DOHH2 (cell line): ENCODE data around the gene SHMT2.

ENCODE experiments used
- H3F3A ChIP-seq: fragments of 200-600 bp; sonication (generic), shearing (Covaris generic); 2 replicates; pipeline ENCODE4 v1.6.0; 2016; ENCODE audit warnings: antibody characterized with exemption, mild to moderate bottlenecking; ENCODE audit not compliant: control insufficient read depth, insufficient read depth
- H3K27ac ChIP-seq: fragments of 200-600 bp; sonication (generic); 2 replicates; pipeline ENCODE4 v1.5.1; 2014; ENCODE audit warnings: low read depth, mild to moderate bottlenecking, low read length, moderate library complexity
- H3K27me3 ChIP-seq: fragments of 200-600 bp; sonication (generic); 2 replicates; pipeline ENCODE4 v1.6.1; 2014; ENCODE audit warnings: mild to moderate bottlenecking, low read length, mixed read lengths; ENCODE audit not compliant: control insufficient read depth
- H3K36me3 ChIP-seq: fragments of 200-600 bp; sonication (generic); 2 replicates; pipeline ENCODE4 v1.6.1; 2014; ENCODE audit warnings: mild to moderate bottlenecking, low read length, moderate library complexity, mixed read lengths; ENCODE audit not compliant: control insufficient read depth
- H3K4me1 ChIP-seq: fragments of 200-600 bp; sonication (generic); 2 replicates; pipeline ENCODE4 v1.6.1; 2014; ENCODE audit warnings: mild to moderate bottlenecking, low read length, mixed read lengths; ENCODE audit not compliant: control insufficient read depth
- H3K4me2 ChIP-seq: fragments of 200-600 bp; sonication (generic); 2 replicates; pipeline ENCODE4 v1.6.0; 2014; ENCODE audit warnings: mild to moderate bottlenecking, low read length, moderate library complexity
- H3K4me3 ChIP-seq: fragments of 200-600 bp; sonication (generic); 2 replicates; pipeline ENCODE4 v1.5.1; 2014; ENCODE audit warnings: mild to moderate bottlenecking, low read length, mixed read lengths
- H3K79me2 ChIP-seq: fragments of 200-600 bp; sonication (generic); 2 replicates; pipeline ENCODE4 v1.6.1; 2014; ENCODE audit warnings: mild to moderate bottlenecking, low read length, mixed read lengths; ENCODE audit not compliant: control insufficient read depth
- H3K9me2 ChIP-seq: fragments of 200-600 bp; sonication (generic); replicated peaks from 2 replicates; pipeline ENCODE4 v1.6.1; 2014; ENCODE audit warnings: mild to moderate bottlenecking, low read length, mixed read lengths; ENCODE audit not compliant: control insufficient read depth
- H3K9me3 ChIP-seq: fragments of 200-600 bp; sonication (generic); 2 replicates; pipeline ENCODE4 v1.6.1; 2014; ENCODE audit warnings: antibody characterized with exemption, low read length, mixed read lengths; ENCODE audit not compliant: control insufficient read depth, insufficient read depth
- H4K20me1 ChIP-seq: fragments of 200-600 bp; sonication (generic); 2 replicates; pipeline ENCODE4 v1.6.0; 2014; ENCODE audit warnings: low read depth, mild to moderate bottlenecking, antibody characterized with exemption, low read length, moderate library complexity; ENCODE audit not compliant: control insufficient read depth, insufficient read depth
- CTCF ChIP-seq: fragments of 200-600 bp; sonication (generic); IDR thresholded peaks from one replicate; pipeline ENCODE4 v1.5.1; 2014; ENCODE audit warnings: antibody characterized with exemption, mild to moderate bottlenecking, low read depth, low read length; ENCODE audit not compliant: poor library complexity, severe bottlenecking
- EZH2phosphoT487 ChIP-seq: fragments of 200-600 bp; sonication (generic); IDR thresholded peaks from 2 replicates; pipeline ENCODE4 v1.6.1; 2017; ENCODE audit warnings: borderline replicate concordance, mild to moderate bottlenecking, antibody characterized with exemption, low read length, moderate library complexity, mixed read lengths

The SHMT2 gene

GRCh38 chr12:57262126-57262822 is 32.8 kb downstream of the SHMT2 start:
- H3K9me3 ChIP-seq: no peaks in the 10 kb centered on the region
- no peaks in the 10 kb centered on the region for H3K9me2 ChIP-seq
- H3K27me3 ChIP-seq: no peaks in the 10 kb centered on the region
- H3K36me3 ChIP-seq: peaks cover 36% of the 10 kb centered on the region
- TF ChIP-seq CTCF (no peak), EZH2phosphoT487 (no peak)
- H4K20me1 ChIP-seq: no peaks in the 10 kb centered on the region
- H3K4me1 ChIP-seq: peaks cover 7% of the 10 kb centered on the region
- H3K79me2 ChIP-seq: no peaks in the 10 kb centered on the region
- no peak overlapping the region for H3K4me3 ChIP-seq
- no peak overlapping the region for H3K27ac ChIP-seq
- no peak overlapping the region for H3K4me2 ChIP-seq
- H3F3A ChIP-seq: peaks cover 4% of the 10 kb centered on the region; the same call in 1 of the 2 replicates

- Histone ChIP-seq H3K36me3 (peaks cover 32% of the 10 kb centered on the region), H3K4me3 (no peak overlapping the region), H3K4me1 (peaks cover 7% of the 10 kb centered on the region), H3K79me2 (no peaks in the 10 kb centered on the region), H3K4me2 (no peak overlapping the region), H3F3A (peaks cover 4% of the 10 kb centered on the region; the same call in 1 of the 2 replicates), H4K20me1 (no peaks in the 10 kb centered on the region), H3K9me3 (no peaks in the 10 kb centered on the region), H3K27ac (no peak overlapping the region), H3K27me3 (no peaks in the 10 kb centered on the region), H3K9me2 (no peaks in the 10 kb centered on the region)
- TF ChIP-seq EZH2phosphoT487: no peak
Observed at GRCh38 chr12:57263096-57263495, 33.6 kb downstream of the SHMT2 start.

GRCh38 chr12:57266681-57267080 is 37.2 kb downstream of the SHMT2 start:
- Histone ChIP-seq H3K4me2 (no peak overlapping the region), H3K4me1 (peaks cover 7% of the 10 kb centered on the region), H3K9me2 (no peaks in the 10 kb centered on the region), H4K20me1 (no peaks in the 10 kb centered on the region), H3F3A (peaks cover 4% of the 10 kb centered on the region; the same call in 1 of the 2 replicates), H3K4me3 (no peak overlapping the region), H3K36me3 (peaks cover 43% of the 10 kb centered on the region), H3K27me3 (no peaks in the 10 kb centered on the region), H3K9me3 (no peaks in the 10 kb centered on the region), H3K79me2 (no peaks in the 10 kb centered on the region), H3K27ac (no peak overlapping the region)
- no peak for TF ChIP-seq EZH2phosphoT487
- no peak for TF ChIP-seq CTCF

GRCh38 chr12:57268264-57268663 is 38.8 kb downstream of the SHMT2 start:
- Histone ChIP-seq H3K36me3 (peaks cover 47% of the 10 kb centered on the region), H3K79me2 (no peaks in the 10 kb centered on the region), H3K4me3 (no peak overlapping the region), H3K4me2 (no peak overlapping the region), H3K4me1 (peaks cover 7% of the 10 kb centered on the region), H3K9me3 (no peaks in the 10 kb centered on the region), H3F3A (peaks cover 4% of the 10 kb centered on the region; the same call in 1 of the 2 replicates), H3K27ac (no peak overlapping the region), H3K27me3 (no peaks in the 10 kb centered on the region), H4K20me1 (no peaks in the 10 kb centered on the region), H3K9me2 (no peaks in the 10 kb centered on the region)
- TF ChIP-seq EZH2phosphoT487: no peak
- no peak for TF ChIP-seq CTCF
